HG03280 (cell line): ENCODE measurements around the gene HAUS5.

Experiments
- ATAC-seq: cut with Tn5 transposase; IDR thresholded peaks from one replicate; pipeline ENCODE4 v1.9.1; 2021; ENCODE audit warnings: mild to moderate bottlenecking, moderate library complexity; ENCODE audit not compliant: unreplicated experiment

Gene HAUS5

DNA sequence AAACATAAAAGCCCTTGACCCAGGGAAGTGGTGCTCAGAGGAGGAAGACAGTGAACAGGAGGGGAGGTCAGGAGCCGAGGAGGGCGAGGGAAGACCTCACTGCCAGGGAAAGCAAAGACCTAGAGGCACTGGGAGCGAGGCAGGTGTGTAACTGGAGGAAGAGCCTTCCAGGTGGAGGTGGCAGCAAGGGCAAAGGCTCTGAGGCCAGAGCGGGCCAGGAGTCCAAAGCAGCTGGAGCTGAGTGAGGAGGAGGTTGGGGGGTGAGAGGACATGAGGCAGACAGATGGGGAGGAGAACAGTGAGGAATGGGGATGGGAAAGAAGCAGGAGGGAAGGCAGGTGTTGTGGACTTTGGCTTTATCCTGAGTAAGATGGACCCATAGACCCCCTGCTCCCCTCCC, 57.4 kb downstream of the HAUS5 start:
- ATAC-seq: no peak

DNA sequence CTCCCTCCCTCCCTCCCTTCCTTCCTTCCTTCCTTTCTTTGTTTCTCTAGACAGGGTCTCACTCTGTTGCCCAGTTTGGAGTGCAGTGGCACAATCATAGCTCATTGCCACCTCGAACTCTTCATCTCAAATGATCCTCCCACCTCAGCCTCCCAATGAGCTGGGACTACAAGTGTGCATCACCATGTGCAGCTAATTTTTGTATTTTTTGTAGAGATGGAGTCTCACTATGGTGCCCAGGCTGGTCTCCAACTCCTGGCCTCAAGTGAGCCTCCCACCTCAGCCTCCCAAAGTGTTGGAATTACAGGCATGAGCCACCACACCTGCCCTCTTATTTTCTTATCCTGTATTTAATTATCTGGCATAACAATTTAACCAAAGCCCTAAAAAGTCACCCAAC, 58.2 kb downstream of the HAUS5 start:
- no peak for ATAC-seq

DNA sequence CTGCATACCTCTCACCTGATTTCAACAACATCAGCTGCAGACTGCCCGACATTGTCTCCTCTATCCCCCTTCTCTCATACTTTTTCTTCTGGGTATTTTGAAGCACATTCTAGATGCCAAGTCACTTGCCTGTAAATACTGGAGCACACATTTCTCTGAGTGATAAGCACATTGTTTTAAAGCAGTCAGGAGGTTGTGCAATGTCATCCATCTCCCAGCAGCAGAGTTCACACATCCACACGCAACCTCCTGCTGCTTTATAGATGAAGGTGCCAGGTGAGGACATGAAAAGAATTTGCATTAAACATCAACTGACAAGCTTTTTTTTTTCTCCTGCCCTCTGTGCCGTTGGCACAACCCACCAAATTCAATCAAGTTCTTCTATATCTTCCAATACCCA, 59.3 kb downstream of the HAUS5 start:
- no peak for ATAC-seq

DNA sequence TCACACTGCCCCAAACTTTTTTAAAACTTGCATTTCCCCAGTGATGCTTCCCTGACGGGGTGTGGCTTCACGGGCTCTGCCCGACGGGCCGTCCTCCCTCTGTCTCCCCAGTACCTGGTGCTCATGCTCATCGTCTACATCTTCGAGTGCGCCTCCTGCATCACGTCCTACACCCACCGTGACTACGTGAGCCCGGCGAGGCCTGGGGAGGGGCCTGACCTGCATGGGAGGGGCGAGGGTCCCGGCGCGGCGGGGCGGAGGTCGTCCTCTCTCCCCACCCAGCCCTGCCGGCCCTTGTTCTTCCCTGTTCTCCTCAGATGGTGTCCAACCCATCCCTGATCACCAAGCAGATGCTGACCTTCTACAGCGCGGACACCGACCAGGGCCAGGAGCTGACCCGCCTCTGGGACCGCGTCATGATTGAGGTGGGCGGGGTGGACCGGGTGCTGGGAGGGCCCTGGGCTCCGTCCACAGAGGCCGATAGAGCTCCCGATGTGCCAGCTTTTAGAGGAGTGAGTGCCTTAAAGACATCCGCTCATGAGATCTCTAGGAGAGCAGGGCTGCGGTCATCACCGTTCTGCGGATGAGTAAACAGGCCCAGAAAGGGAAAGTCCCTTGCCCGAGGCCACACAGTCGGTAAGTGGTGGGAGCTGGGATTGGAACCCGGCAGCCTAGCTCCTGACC, 60.7 kb downstream of the HAUS5 start:
- no peak for ATAC-seq
